ENCODE data around the gene BCOR. TPM values are rescaled to one million over a fixed set of nuclear protein-coding genes. Genes with fewer than 3 reads are reported as not detected.

The BCOR gene
- total and polyA plus RNA-seq, 2 of the 4 experiments (the other 2 are of a cell fraction) = 7.5 to 9.0 TPM

- Histone ChIP-seq H3K9me1 (ENCODE audit: insufficient read depth, low read length) (no peaks in the 10 kb centered on the region), H3K4me1 (ENCODE audit: control insufficient read depth, insufficient read depth, low read length) (no peaks in the 10 kb centered on the region; the same call in 1 of the 2 replicates), H3K9ac (ENCODE audit: low read depth, low read length) (no peak overlapping the region), H4K20me1 (ENCODE audit: insufficient read depth, low read length) (no peaks in the 10 kb centered on the region), H3K27me3 (ENCODE audit: control insufficient read depth, insufficient read depth, low read length) (peaks cover 29% of the 10 kb centered on the region), H3K56ac (ENCODE audit: extremely low read depth, insufficient read depth, low read length) (no peak overlapping the region), H3K36me3 (ENCODE audit: control insufficient read depth, insufficient read depth, low read length) (no peaks in the 10 kb centered on the region), H3K4ac (ENCODE audit: low read depth, low read length) (no peak overlapping the region), H2BK120ac (ENCODE audit: low read depth, low read length) (no peak overlapping the region), H4K91ac (ENCODE audit: insufficient read depth, low read depth, low read length) (no peak overlapping the region), H2AK9ac (replicated peaks; ENCODE audit: low read depth, low read length, poor library complexity) (no peak overlapping the region), H3K27ac (ENCODE audit: insufficient read depth, low read length) (no peak overlapping the region), H4K8ac (ENCODE audit: low read depth in 2 of 2, low read length in 2 of 2) (no peak overlapping the region), H2AK5ac (ENCODE audit: low read depth, low read length) (no peak overlapping the region), H2BK15ac (ENCODE audit: low read depth, low read length) (no peak overlapping the region), H3K4me3 (ENCODE audit: insufficient read depth, low read depth, low read length) (no peak overlapping the region), H3K79me1 (ENCODE audit: low read depth in 1 of 2, low read length in 2 of 2) (no peaks in the 10 kb centered on the region), H3K9me3 (ENCODE audit: control insufficient read depth, insufficient read depth, low read length) (peaks cover 6% of the 10 kb centered on the region; the same call in 1 of the 2 replicates), H2AFZ (replicated peaks; ENCODE audit: low read length, poor library complexity) (no peak overlapping the region), H2BK5ac (ENCODE audit: low read depth, low read length, poor library complexity, severe bottlenecking) (no peak overlapping the region), H3K4me2 (ENCODE audit: low read depth, low read length) (no peak overlapping the region), H3K23ac (ENCODE audit: low read depth, low read length) (no peak overlapping the region), H4K5ac (ENCODE audit: low read depth, low read length) (no peak overlapping the region), H3K18ac (ENCODE audit: low read depth, low read length) (no peak overlapping the region), H3K14ac (replicated peaks; ENCODE audit: low read depth, low read length) (no peak overlapping the region), H2BK20ac (ENCODE audit: low read depth, low read length) (no peak overlapping the region)
- TF ChIP-seq ELK1 (IDR thresholded peaks at IDR 0.05; ENCODE audit: borderline replicate concordance, low read depth, low read length) (no peak), CTCF (conservative IDR thresholded peaks at IDR 0.05; ENCODE audit: low read depth, low read length) (no peak), SMC3 (IDR thresholded peaks at IDR 0.05; ENCODE audit: low read depth, low read length) (no peak), RCOR1 (IDR thresholded peaks at IDR 0.05; ENCODE audit: insufficient replicate concordance, low read length) (no peak), MXI1 (IDR thresholded peaks at IDR 0.05; ENCODE audit: borderline replicate concordance, low read depth, low read length) (no peak), POLR2A (IDR thresholded peaks at IDR 0.05; ENCODE audit: low read depth, low read length) (no peak), CHD1 (IDR thresholded peaks at IDR 0.05; ENCODE audit: low read depth, low read length) (no peak), NFE2L2 (IDR thresholded peaks at IDR 0.05; ENCODE audit: low read depth, low read length) (no peak), MAFK (IDR thresholded peaks at IDR 0.05; ENCODE audit: low read depth, low read length) (no peak), RFX5 (IDR thresholded peaks at IDR 0.05; ENCODE audit: low read depth, low read length) (no peak)
- ATAC-seq (ENCODE audit: low read depth) (no peak), DNase-seq (no peak)
- dilution Hi-C loops (cut with HindIII; ENCODE audit: low sequenced_read_pairs, unreplicated experiment) = no loop called here
- BruUV-seq (replicated peaks) = no TSS peak
- 40% methylated on average over 3 of the region's 16 CpGs; no CpG with 5 or more reads in 1 of the 2 experiments for WGBS, 2 experiments (ENCODE audit: extremely low coverage in 2 of 2, insufficient read length in 1 of 2)
- intact Hi-C loops (cut with micrococcal nuclease) = no loop called here
- in situ Hi-C loops (cut with MboI; ENCODE audit: low sequenced_read_pairs) = no loop called here
- CTCF ChIA-PET = no interaction called here
- POLR2A ChIA-PET (ENCODE audit: unreplicated experiment) = no interaction called here
Measured at GRCh38 chrX:40004921-40005291, 92.9 kb downstream of the BCOR start.
